Activated CD4-positive, alpha-beta T cell treated with anti-CD3 and anti-CD28 coated beads, Interleukin-2, amount 10 ng/mL, durations not matched to agents 24 days and 14 days (primary cell): ENCODE results near the gene SLC26A8. TPM values are rescaled to one million over a fixed set of nuclear protein-coding genes. Genes with fewer than 3 reads are reported as not detected.
A peak's percentile ranks its signal among the peaks of the same experiment; 100 is the strongest.

Experiments used
- DNase-seq: peaks from one replicate; pipeline ENCODE4 v3.0.0; 2022
- H3K27ac Mint-ChIP-seq: one replicate; pipeline ENCODE4 v1.8.0; 2022; ENCODE audit warnings: mild to moderate bottlenecking, mixed read lengths
- H3K27me3 Mint-ChIP-seq: one replicate; pipeline ENCODE4 v1.8.0; 2022; ENCODE audit warnings: mixed read lengths
- H3K36me3 Mint-ChIP-seq: one replicate; pipeline ENCODE4 v1.8.0; 2022; ENCODE audit warnings: low read depth, mild to moderate bottlenecking, mixed read lengths
- H3K4me1 Mint-ChIP-seq: one replicate; pipeline ENCODE4 v1.8.0; 2021; ENCODE audit warnings: mixed read lengths
- H3K4me3 Mint-ChIP-seq: one replicate; pipeline ENCODE4 v1.8.0; 2022; ENCODE audit warnings: mild to moderate bottlenecking, moderate library complexity, mixed read lengths
- H3K9me3 Mint-ChIP-seq: one replicate; pipeline ENCODE4 v1.8.0; 2021; ENCODE audit warnings: mixed read lengths
- intact Hi-C: fragments of 100-400 bp; cut with micrococcal nuclease; formaldehyde crosslinking; loops from one replicate; pipeline ENCODE4 v1.15.1; 2023
- total RNA-seq: library from RNA; stranded (reverse); gene quantifications from 2 replicates; pipeline ENCODE4 v1.2.3, GENCODE V29; 2022

SLC26A8 gene
- total RNA-seq: not detected in 2 replicates

DNA sequence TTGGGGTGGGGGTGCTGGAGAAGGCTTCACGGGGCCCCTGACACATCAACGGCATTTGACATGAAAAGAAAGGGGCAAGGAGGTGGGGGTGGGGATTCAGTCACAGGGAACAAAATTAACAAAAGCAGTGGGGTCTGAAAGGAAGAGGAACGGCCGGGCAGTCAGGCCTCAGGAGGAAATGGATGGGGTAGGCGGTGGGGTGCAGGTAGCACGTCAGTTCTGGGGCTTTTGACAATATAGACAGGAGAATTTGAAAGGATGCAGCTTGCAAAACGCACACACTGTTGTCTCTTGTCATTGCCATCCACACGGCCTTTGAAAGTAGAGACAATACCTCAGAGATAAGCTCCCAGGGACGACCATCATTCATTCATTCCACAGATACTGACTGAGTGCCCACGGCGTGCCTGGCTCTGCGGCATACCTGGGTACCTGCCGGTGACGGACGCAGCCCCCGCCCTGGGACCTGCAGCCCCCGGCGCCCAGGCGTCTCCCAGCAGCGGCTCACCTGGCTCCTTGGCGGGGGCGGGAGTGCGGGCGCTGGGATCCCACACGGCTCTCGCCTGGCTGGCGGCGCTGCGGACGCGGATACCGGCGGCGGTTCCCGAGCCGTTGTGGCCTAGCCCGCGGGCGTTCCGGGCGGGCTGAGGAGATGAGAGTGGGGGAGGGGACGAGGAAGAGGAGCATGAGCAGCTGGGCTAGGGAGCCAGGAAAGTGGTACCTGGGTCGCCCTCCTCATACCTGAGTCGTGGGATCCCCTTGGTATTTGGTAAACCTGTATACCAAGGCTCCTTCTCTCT lies at the start of gene SLC26A8:
Gene SLC26A8 (minus strand): TSS at position 646 of the 800 bp plus-strand sequence. CDS start 4,934 bp downstream, outside the sequence.
- no peak for DNase-seq
- H3K9me3 Mint-ChIP-seq: no peaks in the 10 kb centered on the region
- H3K27ac Mint-ChIP-seq: no peak within 1 kb of the TSS
- peaks cover 23% of the 10 kb centered on the region for H3K27me3 Mint-ChIP-seq
- no peak within 1 kb of the TSS for H3K4me3 Mint-ChIP-seq
- intact Hi-C loops: no loop called here
- H3K4me1 Mint-ChIP-seq: peaks cover 13% of the 10 kb centered on the region
- H3K36me3 Mint-ChIP-seq: peaks cover 5% of the 10 kb centered on the region

GRCh38 chr6:36073587-36073986 lies 49.1 kb upstream of the SLC26A8 start:
- intact Hi-C loops: no loop called here
- Mint-ChIP-seq H3K27me3 (no peaks in the 10 kb centered on the region), H3K9me3 (no peaks in the 10 kb centered on the region), H3K27ac (no peak overlapping the region), H3K4me1 (peaks cover 5% of the 10 kb centered on the region), H3K36me3 (peaks cover 29% of the 10 kb centered on the region), H3K4me3 (no peak overlapping the region)
- DNase-seq: no peak

- no peak overlapping the region for H3K27ac Mint-ChIP-seq
- no peak overlapping the region for H3K4me3 Mint-ChIP-seq
- intact Hi-C loops: no loop called here
- no peaks in the 10 kb centered on the region for H3K9me3 Mint-ChIP-seq
- no peak for DNase-seq
- peaks cover 11% of the 10 kb centered on the region for H3K4me1 Mint-ChIP-seq
- H3K27me3 Mint-ChIP-seq: no peaks in the 10 kb centered on the region
- peaks cover 29% of the 10 kb centered on the region for H3K36me3 Mint-ChIP-seq
Observed at GRCh38 chr6:36072681-36073080, 48.2 kb upstream of the SLC26A8 start.

DNA sequence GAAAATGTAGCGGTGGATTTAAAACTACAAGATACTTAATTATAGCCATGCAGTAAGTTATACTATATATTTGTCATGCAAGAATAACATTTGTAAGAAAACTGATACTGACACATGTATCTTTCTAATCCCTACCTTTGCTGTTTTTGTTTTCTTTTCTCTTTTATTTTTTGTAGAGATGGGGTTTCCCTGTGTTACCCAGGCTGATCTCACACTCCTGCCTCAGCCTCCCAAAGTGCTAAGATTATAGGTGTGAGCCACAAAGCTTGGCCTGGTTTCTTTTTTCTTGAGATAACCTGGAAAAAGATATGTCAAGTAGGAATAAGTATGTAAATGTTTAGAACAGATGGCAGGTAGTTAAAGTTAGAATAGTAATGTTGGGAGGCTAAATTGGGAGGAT lies 47.3 kb upstream of the SLC26A8 start:
- peaks cover 27% of the 10 kb centered on the region for H3K36me3 Mint-ChIP-seq
- no peak overlapping the region for H3K4me3 Mint-ChIP-seq
- H3K27ac Mint-ChIP-seq: no peak overlapping the region
- no peaks in the 10 kb centered on the region for H3K9me3 Mint-ChIP-seq
- peaks cover 17% of the 10 kb centered on the region for H3K4me1 Mint-ChIP-seq
- intact Hi-C loops: no loop called here
- DNase-seq: no peak
- H3K27me3 Mint-ChIP-seq: no peaks in the 10 kb centered on the region

DNA sequence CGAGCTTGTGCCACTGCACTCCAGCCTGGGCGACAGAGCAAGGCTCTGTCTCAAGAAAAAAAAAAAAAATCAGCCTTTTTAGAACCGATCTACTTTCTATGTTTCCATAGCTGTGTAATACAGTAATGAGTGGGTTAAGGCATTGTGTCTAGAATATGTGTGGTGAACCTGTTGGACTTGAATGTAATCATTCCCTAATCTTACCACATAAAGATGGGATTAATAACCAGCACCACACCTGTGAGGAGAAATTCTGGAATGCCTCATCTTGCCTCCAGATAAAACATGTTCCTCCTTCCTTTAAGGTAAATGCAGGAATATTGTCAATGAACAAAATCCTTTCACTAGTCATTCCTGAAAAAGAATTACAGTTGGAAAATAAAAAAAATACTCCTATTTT lies 46.8 kb upstream of the SLC26A8 start:
- no peak overlapping the region for H3K4me3 Mint-ChIP-seq

GRCh38 chr6:36070252-36070651 lies 45.8 kb upstream of the SLC26A8 start:
- Mint-ChIP-seq H3K4me3 (no peak overlapping the region), H3K4me1 (peaks cover 27% of the 10 kb centered on the region), H3K9me3 (no peaks in the 10 kb centered on the region)

More for the DNA sequence above, 46.8 kb upstream of the SLC26A8 start:
- Mint-ChIP-seq H3K27ac (no peak overlapping the region), H3K4me1 (peaks cover 21% of the 10 kb centered on the region), H3K9me3 (no peaks in the 10 kb centered on the region), H3K27me3 (no peaks in the 10 kb centered on the region), H3K36me3 (peaks cover 25% of the 10 kb centered on the region)
- no peak for DNase-seq
- intact Hi-C loops: no loop called here

GRCh38 chr6:36069573-36069972 lies 45.1 kb upstream of the SLC26A8 start:
- peaks cover 31% of the 10 kb centered on the region for H3K4me1 Mint-ChIP-seq
- no peak overlapping the region for H3K27ac Mint-ChIP-seq
- intact Hi-C loops: no loop called here
- H3K36me3 Mint-ChIP-seq: peaks cover 23% of the 10 kb centered on the region
- DNase-seq: no peak
- H3K4me3 Mint-ChIP-seq: no peak overlapping the region
- no peaks in the 10 kb centered on the region for H3K9me3 Mint-ChIP-seq
- H3K27me3 Mint-ChIP-seq: no peaks in the 10 kb centered on the region

More at GRCh38 chr6:36070252-36070651, 45.8 kb upstream of the SLC26A8 start:
- H3K36me3 Mint-ChIP-seq: peaks cover 20% of the 10 kb centered on the region
- intact Hi-C loops: no loop called here
- no peaks in the 10 kb centered on the region for H3K27me3 Mint-ChIP-seq
- H3K27ac Mint-ChIP-seq: no peak overlapping the region
- no peak for DNase-seq

DNA sequence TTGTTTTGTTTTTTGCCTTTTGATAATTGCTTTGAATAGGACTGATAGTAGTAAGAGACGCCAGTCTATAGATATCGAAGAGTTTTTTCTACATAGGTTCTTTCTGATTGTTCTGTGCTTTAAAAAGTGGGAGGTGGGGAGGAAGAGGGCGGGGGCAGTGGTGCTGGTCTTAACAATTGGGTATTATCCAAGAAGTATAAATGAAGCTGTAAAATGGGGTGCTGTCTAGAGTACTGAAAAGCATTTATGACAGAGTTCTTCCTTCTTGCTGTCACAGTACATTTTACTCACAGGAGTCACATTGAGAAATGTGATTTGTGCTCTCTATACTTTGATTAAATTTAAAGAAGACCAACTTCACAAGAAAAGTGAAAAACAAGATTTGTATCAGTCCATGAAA lies 44.1 kb upstream of the SLC26A8 start:
- intact Hi-C loops: no loop called here
- H3K36me3 Mint-ChIP-seq: peaks cover 24% of the 10 kb centered on the region
- no peaks in the 10 kb centered on the region for H3K9me3 Mint-ChIP-seq

GRCh38 chr6:36068012-36068392 lies 43.6 kb upstream of the SLC26A8 start:
- H3K27me3 Mint-ChIP-seq: no peaks in the 10 kb centered on the region
- H3K4me1 Mint-ChIP-seq: peaks cover 37% of the 10 kb centered on the region
- no peak overlapping the region for H3K27ac Mint-ChIP-seq
- no peak for DNase-seq
- peaks cover 24% of the 10 kb centered on the region for H3K36me3 Mint-ChIP-seq
- intact Hi-C loops: no loop called here
- H3K9me3 Mint-ChIP-seq: no peaks in the 10 kb centered on the region
- no peak overlapping the region for H3K4me3 Mint-ChIP-seq

More for the DNA sequence above, 44.1 kb upstream of the SLC26A8 start:
- DNase-seq: no peak
- Mint-ChIP-seq H3K27me3 (no peaks in the 10 kb centered on the region), H3K27ac (no peak overlapping the region), H3K4me1 (peaks cover 35% of the 10 kb centered on the region), H3K4me3 (no peak overlapping the region)

- no peak for DNase-seq
- no peaks in the 10 kb centered on the region for H3K9me3 Mint-ChIP-seq
- intact Hi-C loops: no loop called here
- H3K4me1 Mint-ChIP-seq: peaks cover 37% of the 10 kb centered on the region
- H3K27ac Mint-ChIP-seq: peak overlapping the region; percentile 8
- no peak overlapping the region for H3K4me3 Mint-ChIP-seq
- H3K36me3 Mint-ChIP-seq: peaks cover 25% of the 10 kb centered on the region
- no peaks in the 10 kb centered on the region for H3K27me3 Mint-ChIP-seq
Observed at GRCh38 chr6:36067374-36068011, 43.1 kb upstream of the SLC26A8 start.

GRCh38 chr6:36066817-36067216 lies 42.4 kb upstream of the SLC26A8 start:
- H3K36me3 Mint-ChIP-seq: peaks cover 26% of the 10 kb centered on the region
- H3K4me1 Mint-ChIP-seq: peaks cover 37% of the 10 kb centered on the region
- H3K9me3 Mint-ChIP-seq: no peaks in the 10 kb centered on the region
- H3K27me3 Mint-ChIP-seq: no peaks in the 10 kb centered on the region
- DNase-seq: no peak
- intact Hi-C loops: no loop called here
- H3K4me3 Mint-ChIP-seq: no peak overlapping the region
- no peak overlapping the region for H3K27ac Mint-ChIP-seq

DNA sequence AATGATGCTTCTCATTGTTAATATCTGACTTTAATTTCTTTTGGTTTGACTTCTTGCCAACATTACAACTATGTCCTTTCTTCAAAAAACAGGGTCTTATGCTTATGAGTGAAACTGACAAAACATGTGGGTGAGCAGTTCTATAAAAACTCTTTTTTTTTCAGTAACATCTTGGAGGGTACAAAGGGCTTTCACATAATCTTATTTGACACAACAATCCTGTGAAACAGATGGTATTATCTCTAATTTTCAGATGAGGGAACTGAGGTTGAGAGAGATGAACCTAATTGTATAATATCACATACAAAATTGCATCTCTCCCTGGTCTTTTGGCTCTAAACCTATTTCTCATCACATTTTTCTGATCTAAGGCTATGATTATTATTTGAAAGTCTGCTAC lies 41.5 kb upstream of the SLC26A8 start:
- Mint-ChIP-seq H3K4me3 (no peak overlapping the region), H3K36me3 (peaks cover 30% of the 10 kb centered on the region), H3K9me3 (no peaks in the 10 kb centered on the region), H3K27me3 (no peaks in the 10 kb centered on the region), H3K27ac (no peak overlapping the region), H3K4me1 (peaks cover 37% of the 10 kb centered on the region)
- intact Hi-C loops: no loop called here
- no peak for DNase-seq

DNA sequence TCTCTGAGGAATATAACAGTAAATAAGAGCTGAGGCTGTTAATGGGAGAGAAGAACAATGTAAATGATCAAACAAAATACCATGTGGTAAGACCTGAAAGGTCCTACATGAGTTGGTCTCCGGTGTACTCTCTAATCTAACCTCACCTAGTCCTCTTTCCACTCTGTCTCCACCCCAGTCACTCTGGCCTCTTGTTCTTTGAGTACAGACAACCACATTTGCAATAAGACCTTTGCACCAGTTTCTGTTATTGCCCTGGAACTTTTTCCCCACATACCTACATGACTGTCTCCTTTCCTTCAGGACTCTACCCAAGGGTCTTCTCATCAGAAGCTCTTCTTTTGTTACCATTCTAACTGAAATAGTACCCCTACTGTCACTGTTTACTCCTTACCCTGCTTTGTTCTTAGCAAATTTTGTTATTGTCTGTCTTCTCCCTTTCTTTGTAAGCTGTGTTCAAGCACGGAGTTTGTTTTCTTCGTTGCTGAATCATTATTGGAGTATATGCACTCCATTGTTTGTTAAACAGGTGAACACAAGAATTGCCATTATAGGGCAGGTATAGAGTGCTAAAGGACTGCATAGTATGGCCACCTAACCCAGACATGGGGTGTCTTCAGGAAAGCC lies 40.4 kb upstream of the SLC26A8 start:
- peaks cover 37% of the 10 kb centered on the region for H3K4me1 Mint-ChIP-seq
- H3K36me3 Mint-ChIP-seq: peaks cover 38% of the 10 kb centered on the region
- no peaks in the 10 kb centered on the region for H3K27me3 Mint-ChIP-seq
- peak overlapping the region; percentile 17 for H3K27ac Mint-ChIP-seq
- no peak for DNase-seq
- intact Hi-C loops: no loop called here
- H3K4me3 Mint-ChIP-seq: no peak overlapping the region
- no peaks in the 10 kb centered on the region for H3K9me3 Mint-ChIP-seq
